Muscle of arm (tissue), 12 donors: Measurements from ENCODE around the gene C10orf143. TPM values are rescaled to one million over a fixed set of nuclear protein-coding genes. Genes with fewer than 3 reads are reported as not detected.
A peak's percentile ranks its signal among the peaks of the same experiment; 100 is the strongest.
"Not testable (repeated sequence)": the region's sequence is repeated elsewhere in the genome, so short reads cannot be mapped to it uniquely, and the experiment has no call there.

Experiments used
- DNase-seq: peaks from one replicate; pipeline ENCODE4 v3.0.0-alpha.2; 2013
- polyA plus RNA-seq, 12 donors: library from polyadenylated mRNA; unstranded; fragments of 120-200 nt; gene quantifications; one replicate each; pipeline ENCODE4 v1.2.1, GENCODE V29; 2013; ENCODE audit not compliant: insufficient read length in 12 of 12

Gene C10orf143
- polyA plus RNA-seq, 12 donors = 2.4 to 4.8 (median 3.6) TPM; not detected in 2

- no peak for DNase-seq
Observed at GRCh38 chr10:130036296-130037065, 74.1 kb downstream of the C10orf143 start.

- no peak for DNase-seq
Observed at GRCh38 chr10:130029209-130029608, 81.4 kb downstream of the C10orf143 start.

GRCh38 chr10:130028465-130028819 lies 82.2 kb downstream of the C10orf143 start:
- DNase-seq = no peak

- no peak for DNase-seq
Observed at GRCh38 chr10:130027716-130028464, 82.7 kb downstream of the C10orf143 start.

GRCh38 chr10:130026670-130027456 lies 83.8 kb downstream of the C10orf143 start:
- DNase-seq = no peak

- DNase-seq = no peak
Observed at GRCh38 chr10:130025811-130026485, 84.7 kb downstream of the C10orf143 start.

GRCh38 chr10:130025326-130025725 lies 85.3 kb downstream of the C10orf143 start:
- DNase-seq = no peak

- no peak for DNase-seq
Observed at GRCh38 chr10:130024779-130025325, 85.8 kb downstream of the C10orf143 start.

GRCh38 chr10:130024326-130024725 lies 86.3 kb downstream of the C10orf143 start:
- not testable (repeated sequence) for DNase-seq

GRCh38 chr10:130023454-130024230 lies 87.0 kb downstream of the C10orf143 start:
- DNase-seq = no peak

- DNase-seq = peak; percentile 68
Observed at GRCh38 chr10:130022511-130023299, 87.9 kb downstream of the C10orf143 start.

GRCh38 chr10:130022086-130022485 lies 88.5 kb downstream of the C10orf143 start:
- no peak for DNase-seq

- peak; percentile 80 for DNase-seq
Observed at GRCh38 chr10:130021383-130021950, 89.2 kb downstream of the C10orf143 start.

- no peak for DNase-seq
Observed at GRCh38 chr10:130020651-130021382, 89.8 kb downstream of the C10orf143 start.

- no peak for DNase-seq
Observed at GRCh38 chr10:130018730-130019185, 91.9 kb downstream of the C10orf143 start.

GRCh38 chr10:130018265-130018664 lies 92.4 kb downstream of the C10orf143 start:
- no peak for DNase-seq

GRCh38 chr10:130017631-130018022 lies 93.0 kb downstream of the C10orf143 start:
- no peak for DNase-seq

- no peak for DNase-seq
Observed at GRCh38 chr10:130016993-130017630, 93.5 kb downstream of the C10orf143 start.
